DOHH2 (cell line): ENCODE measurements around the gene GATAD2B.

Experiments
- H3F3A ChIP-seq: fragments of 200-600 bp; sonication (generic), shearing (Covaris generic); 2 replicates; pipeline ENCODE4 v1.6.0; 2016; ENCODE audit warnings: antibody characterized with exemption, mild to moderate bottlenecking; ENCODE audit not compliant: control insufficient read depth, insufficient read depth
- H3K27ac ChIP-seq: fragments of 200-600 bp; sonication (generic); 2 replicates; pipeline ENCODE4 v1.5.1; 2014; ENCODE audit warnings: low read depth, mild to moderate bottlenecking, low read length, moderate library complexity
- H3K27me3 ChIP-seq: fragments of 200-600 bp; sonication (generic); 2 replicates; pipeline ENCODE4 v1.6.1; 2014; ENCODE audit warnings: mild to moderate bottlenecking, low read length, mixed read lengths; ENCODE audit not compliant: control insufficient read depth
- H3K36me3 ChIP-seq: fragments of 200-600 bp; sonication (generic); 2 replicates; pipeline ENCODE4 v1.6.1; 2014; ENCODE audit warnings: mild to moderate bottlenecking, low read length, moderate library complexity, mixed read lengths; ENCODE audit not compliant: control insufficient read depth
- H3K4me1 ChIP-seq: fragments of 200-600 bp; sonication (generic); 2 replicates; pipeline ENCODE4 v1.6.1; 2014; ENCODE audit warnings: mild to moderate bottlenecking, low read length, mixed read lengths; ENCODE audit not compliant: control insufficient read depth
- H3K4me2 ChIP-seq: fragments of 200-600 bp; sonication (generic); 2 replicates; pipeline ENCODE4 v1.6.0; 2014; ENCODE audit warnings: mild to moderate bottlenecking, low read length, moderate library complexity
- H3K4me3 ChIP-seq: fragments of 200-600 bp; sonication (generic); 2 replicates; pipeline ENCODE4 v1.5.1; 2014; ENCODE audit warnings: mild to moderate bottlenecking, low read length, mixed read lengths
- H3K79me2 ChIP-seq: fragments of 200-600 bp; sonication (generic); 2 replicates; pipeline ENCODE4 v1.6.1; 2014; ENCODE audit warnings: mild to moderate bottlenecking, low read length, mixed read lengths; ENCODE audit not compliant: control insufficient read depth
- H3K9me2 ChIP-seq: fragments of 200-600 bp; sonication (generic); replicated peaks from 2 replicates; pipeline ENCODE4 v1.6.1; 2014; ENCODE audit warnings: mild to moderate bottlenecking, low read length, mixed read lengths; ENCODE audit not compliant: control insufficient read depth
- H3K9me3 ChIP-seq: fragments of 200-600 bp; sonication (generic); 2 replicates; pipeline ENCODE4 v1.6.1; 2014; ENCODE audit warnings: antibody characterized with exemption, low read length, mixed read lengths; ENCODE audit not compliant: control insufficient read depth, insufficient read depth
- H4K20me1 ChIP-seq: fragments of 200-600 bp; sonication (generic); 2 replicates; pipeline ENCODE4 v1.6.0; 2014; ENCODE audit warnings: low read depth, mild to moderate bottlenecking, antibody characterized with exemption, low read length, moderate library complexity; ENCODE audit not compliant: control insufficient read depth, insufficient read depth
- EZH2phosphoT487 ChIP-seq: fragments of 200-600 bp; sonication (generic); IDR thresholded peaks from 2 replicates; pipeline ENCODE4 v1.6.1; 2017; ENCODE audit warnings: borderline replicate concordance, mild to moderate bottlenecking, antibody characterized with exemption, low read length, moderate library complexity, mixed read lengths
- TF ChIP-seq, protein P1 (sequence below): fragments of 200-600 bp; sonication (generic); IDR thresholded peaks from one replicate; pipeline ENCODE4 v1.5.1; 2014; ENCODE audit warnings: antibody characterized with exemption, mild to moderate bottlenecking, low read depth, low read length; ENCODE audit not compliant: poor library complexity, severe bottlenecking

Gene GATAD2B

DNA sequence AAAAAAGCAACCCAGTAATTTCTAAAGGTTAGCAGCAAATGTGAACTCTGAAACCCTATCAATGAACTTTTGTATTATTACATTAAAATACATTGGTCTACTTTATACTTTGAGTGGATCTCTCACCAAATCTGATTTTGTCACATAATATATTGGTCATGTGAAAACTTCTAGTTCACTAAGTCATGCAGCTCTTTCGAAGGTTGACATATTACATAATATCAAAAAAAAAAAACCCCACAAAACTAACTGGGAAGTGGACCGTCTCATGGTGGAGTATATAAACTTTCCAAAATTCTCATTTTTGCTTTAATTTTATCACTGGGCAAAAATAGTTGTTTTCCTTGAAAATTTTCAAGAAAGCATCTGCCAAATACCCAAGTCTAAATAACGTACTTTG, 50.4 kb downstream of the GATAD2B start:
- Histone ChIP-seq H3K4me1 (no peaks in the 10 kb centered on the region), H3K4me2 (no peak overlapping the region), H3K79me2 (peaks cover 97% of the 10 kb centered on the region), H3K9me2 (no peaks in the 10 kb centered on the region), H3K36me3 (peaks cover 9% of the 10 kb centered on the region), H3K4me3 (no peak overlapping the region), H3K27me3 (no peaks in the 10 kb centered on the region), H3K9me3 (no peaks in the 10 kb centered on the region), H3K27ac (no peak overlapping the region), H3F3A (no peaks in the 10 kb centered on the region), H4K20me1 (no peaks in the 10 kb centered on the region; the same call in 1 of the 2 replicates)
- TF ChIP-seq EZH2phosphoT487 = no peak
- TF ChIP-seq, protein P1, sequence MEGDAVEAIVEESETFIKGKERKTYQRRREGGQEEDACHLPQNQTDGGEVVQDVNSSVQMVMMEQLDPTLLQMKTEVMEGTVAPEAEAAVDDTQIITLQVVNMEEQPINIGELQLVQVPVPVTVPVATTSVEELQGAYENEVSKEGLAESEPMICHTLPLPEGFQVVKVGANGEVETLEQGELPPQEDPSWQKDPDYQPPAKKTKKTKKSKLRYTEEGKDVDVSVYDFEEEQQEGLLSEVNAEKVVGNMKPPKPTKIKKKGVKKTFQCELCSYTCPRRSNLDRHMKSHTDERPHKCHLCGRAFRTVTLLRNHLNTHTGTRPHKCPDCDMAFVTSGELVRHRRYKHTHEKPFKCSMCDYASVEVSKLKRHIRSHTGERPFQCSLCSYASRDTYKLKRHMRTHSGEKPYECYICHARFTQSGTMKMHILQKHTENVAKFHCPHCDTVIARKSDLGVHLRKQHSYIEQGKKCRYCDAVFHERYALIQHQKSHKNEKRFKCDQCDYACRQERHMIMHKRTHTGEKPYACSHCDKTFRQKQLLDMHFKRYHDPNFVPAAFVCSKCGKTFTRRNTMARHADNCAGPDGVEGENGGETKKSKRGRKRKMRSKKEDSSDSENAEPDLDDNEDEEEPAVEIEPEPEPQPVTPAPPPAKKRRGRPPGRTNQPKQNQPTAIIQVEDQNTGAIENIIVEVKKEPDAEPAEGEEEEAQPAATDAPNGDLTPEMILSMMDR = no peak

DNA sequence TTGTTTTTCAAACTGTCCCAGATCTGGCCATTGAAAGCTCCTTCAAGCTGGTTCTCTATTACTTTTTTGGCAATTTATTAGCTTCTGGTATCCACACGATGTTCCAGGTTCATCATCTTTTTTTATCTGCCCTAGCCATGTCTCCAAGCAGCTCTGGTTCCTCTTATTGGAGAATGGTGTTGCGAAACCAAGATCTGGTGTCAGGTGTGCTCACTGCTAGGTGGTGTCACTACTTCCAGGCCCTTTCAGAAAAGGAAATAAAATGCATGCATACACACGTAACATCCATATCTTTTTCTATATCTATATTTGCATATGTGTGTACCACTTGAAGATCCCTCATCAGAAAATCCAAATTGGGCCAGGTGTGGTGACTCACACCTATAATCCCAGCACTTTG, 53.3 kb downstream of the GATAD2B start:
- Histone ChIP-seq H3K9me2 (no peaks in the 10 kb centered on the region), H3K4me1 (no peaks in the 10 kb centered on the region), H3K4me3 (no peak overlapping the region), H3K4me2 (no peak overlapping the region), H3K79me2 (peaks cover 98% of the 10 kb centered on the region), H3K27ac (no peak overlapping the region), H3F3A (no peaks in the 10 kb centered on the region), H3K36me3 (peaks cover 3% of the 10 kb centered on the region), H4K20me1 (no peaks in the 10 kb centered on the region), H3K9me3 (no peaks in the 10 kb centered on the region), H3K27me3 (no peaks in the 10 kb centered on the region)
- TF ChIP-seq, protein P1 = no peak
- TF ChIP-seq EZH2phosphoT487 = no peak

DNA sequence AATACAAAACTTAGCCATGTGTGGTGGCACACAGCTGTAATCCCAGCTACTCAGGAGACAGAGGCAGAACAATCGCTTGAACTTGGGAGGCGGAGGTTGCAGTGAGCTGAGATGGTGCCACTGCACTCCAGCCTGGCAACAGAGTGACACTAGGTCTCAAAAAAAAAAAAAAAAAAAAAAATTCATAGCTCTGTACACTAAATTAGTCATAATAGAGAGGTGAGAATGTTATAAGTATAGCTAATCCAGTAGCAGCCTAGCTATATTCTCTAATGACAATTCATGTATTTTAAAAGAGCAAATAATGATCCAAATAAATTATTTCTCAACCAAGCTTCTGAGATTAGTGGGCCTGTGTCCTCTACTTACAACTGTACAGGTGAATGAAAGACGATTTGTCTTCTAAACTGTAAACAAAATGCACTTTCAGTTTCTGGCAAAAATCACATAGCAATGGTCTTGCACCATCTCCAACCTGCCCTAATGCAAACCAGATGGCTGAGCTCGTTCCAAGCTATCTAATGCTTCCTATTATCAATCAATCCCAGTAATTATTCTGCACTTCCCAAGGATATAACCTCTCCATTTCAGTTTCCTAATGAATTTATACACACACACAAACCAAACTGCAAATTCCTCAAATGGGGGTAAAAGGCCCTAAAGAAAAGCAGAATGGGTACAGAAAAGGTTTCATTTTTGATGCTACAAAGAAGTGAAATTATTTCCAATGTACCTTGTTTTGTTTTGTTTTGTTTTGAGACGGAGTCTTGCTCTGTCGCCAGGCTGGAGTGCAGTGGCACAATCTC, 56.5 kb downstream of the GATAD2B start:
- H3K27ac ChIP-seq = no peak overlapping the region
- no peak overlapping the region for H3K4me3 ChIP-seq
- no peaks in the 10 kb centered on the region for H3K27me3 ChIP-seq
- H4K20me1 ChIP-seq = peaks cover 5% of the 10 kb centered on the region; the same call in 1 of the 2 replicates
- no peaks in the 10 kb centered on the region for H3K4me1 ChIP-seq
- no peaks in the 10 kb centered on the region for H3K9me3 ChIP-seq
- peaks cover 93% of the 10 kb centered on the region for H3K79me2 ChIP-seq
- no peak overlapping the region for H3K4me2 ChIP-seq
- H3K9me2 ChIP-seq = no peaks in the 10 kb centered on the region
- peaks cover 7% of the 10 kb centered on the region for H3K36me3 ChIP-seq
- H3F3A ChIP-seq = no peaks in the 10 kb centered on the region
- TF ChIP-seq, protein P1 = no peak
- TF ChIP-seq EZH2phosphoT487 = no peak
